Adipocyte (in vitro differentiated cells): Measurements from ENCODE around the gene ZBTB1.

Experiments
- DNase-seq: peaks from one replicate; pipeline ENCODE4 v3.0.0-alpha.2; 2015; ENCODE audit warnings: low read depth
- H3K27me3 ChIP-seq: replicated peaks from 2 replicates; pipeline ENCODE4 v1.7.0; 2013; ENCODE audit warnings: mild to moderate bottlenecking, low read length, moderate library complexity; ENCODE audit not compliant: control insufficient read depth, insufficient read depth
- H3K36me3 ChIP-seq: 2 replicates; pipeline ENCODE4 v1.7.0; 2013; ENCODE audit warnings: low read length, mild to moderate bottlenecking, moderate library complexity; ENCODE audit not compliant: control insufficient read depth, insufficient read depth, severe bottlenecking
- H3K4me1 ChIP-seq: 2 replicates; pipeline ENCODE4 v1.7.0; 2013; ENCODE audit warnings: mild to moderate bottlenecking, low read length, moderate library complexity; ENCODE audit not compliant: control insufficient read depth, insufficient read depth
- H3K4me3 ChIP-seq: 2 replicates; pipeline ENCODE4 v1.7.0; 2013; ENCODE audit warnings: mild to moderate bottlenecking, low read length, moderate library complexity
- H3K9ac ChIP-seq: 2 replicates; pipeline ENCODE4 v1.7.0; 2013; ENCODE audit warnings: mild to moderate bottlenecking, low read length, moderate library complexity
- H3K9me3 ChIP-seq: 2 replicates; pipeline ENCODE4 v1.7.0; 2013; ENCODE audit warnings: mild to moderate bottlenecking, low read length, moderate library complexity; ENCODE audit not compliant: control insufficient read depth

The ZBTB1 gene

DNA sequence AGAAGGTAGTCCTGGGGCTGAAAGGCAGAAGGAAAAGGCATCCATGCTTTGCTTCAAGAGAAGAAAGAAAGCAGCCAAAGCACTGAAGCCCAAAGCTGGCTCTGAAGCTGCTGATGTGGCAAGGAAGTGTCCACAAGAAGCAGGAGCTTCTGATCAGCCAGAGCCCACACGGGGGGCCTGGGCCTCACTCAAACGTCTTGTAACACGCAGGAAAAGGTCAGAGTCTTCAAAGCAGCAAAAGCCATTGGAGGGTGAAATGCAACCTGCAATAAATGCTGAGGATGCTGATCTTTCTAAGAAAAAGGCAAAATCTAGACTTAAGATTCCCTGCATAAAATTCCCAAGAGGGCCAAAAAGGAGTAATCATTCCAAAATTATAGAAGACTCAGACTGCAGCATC is 36.1 kb upstream of the ZBTB1 start:
- no peak for DNase-seq
- no peaks in the 10 kb centered on the region for H3K27me3 ChIP-seq
- no peaks in the 10 kb centered on the region for H3K9me3 ChIP-seq
- peaks cover 25% of the 10 kb centered on the region for H3K4me1 ChIP-seq
- H3K4me3 ChIP-seq, result no peak overlapping the region
- H3K36me3 ChIP-seq, result no peaks in the 10 kb centered on the region
- H3K9ac ChIP-seq, result no peak overlapping the region

- Histone ChIP-seq H3K9me3 (no peaks in the 10 kb centered on the region), H3K27me3 (no peaks in the 10 kb centered on the region), H3K4me1 (peaks cover 8% of the 10 kb centered on the region), H3K9ac (no peak overlapping the region), H3K4me3 (no peak overlapping the region), H3K36me3 (no peaks in the 10 kb centered on the region)
- DNase-seq, result no peak
These were observed 30.5 kb upstream of the ZBTB1 start for GRCh38 chr14:64474041-64474440.

GRCh38 chr14:64474698-64475097 is 29.9 kb upstream of the ZBTB1 start:
- Histone ChIP-seq H3K4me3 (no peak overlapping the region), H3K27me3 (no peaks in the 10 kb centered on the region), H3K9me3 (no peaks in the 10 kb centered on the region), H3K36me3 (no peaks in the 10 kb centered on the region), H3K9ac (no peak overlapping the region), H3K4me1 (peaks cover 8% of the 10 kb centered on the region)
- DNase-seq, result no peak

DNA sequence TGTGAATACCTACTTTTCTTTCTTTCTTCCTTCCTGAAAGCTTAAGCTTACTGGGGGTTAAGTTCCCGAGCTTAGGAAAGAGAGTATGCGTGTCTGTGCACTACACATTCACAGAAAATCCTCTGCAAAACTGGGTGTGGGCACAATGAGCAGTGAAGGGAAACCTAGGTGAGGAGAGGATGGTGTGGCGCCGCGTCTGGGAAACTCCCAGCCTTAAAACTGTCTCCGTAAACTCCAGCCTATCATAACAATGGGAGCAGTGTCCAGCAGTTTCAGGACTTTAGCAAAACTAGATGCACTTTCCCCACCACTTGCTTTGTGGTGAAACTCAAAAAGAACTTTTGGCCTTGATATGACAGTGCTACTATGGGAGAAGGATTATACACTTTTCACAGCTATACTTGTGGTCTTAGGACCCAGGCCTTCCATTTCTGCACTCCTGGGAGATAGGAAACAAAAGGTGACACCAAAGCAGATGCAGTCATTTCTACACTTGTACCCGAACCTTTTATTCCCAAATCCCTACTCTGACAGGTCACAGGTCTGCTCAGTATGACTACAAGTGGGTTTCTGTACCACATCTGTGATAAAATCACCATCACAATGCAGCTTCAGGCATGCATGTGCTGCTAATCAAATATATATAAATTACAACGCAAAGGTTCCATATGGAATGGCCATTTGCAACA is 28.8 kb upstream of the ZBTB1 start:
- Histone ChIP-seq H3K36me3 (no peaks in the 10 kb centered on the region), H3K27me3 (no peaks in the 10 kb centered on the region), H3K4me1 (peaks cover 8% of the 10 kb centered on the region)

GRCh38 chr14:64476438-64476837 is 28.1 kb upstream of the ZBTB1 start:
- Histone ChIP-seq H3K4me1 (peaks cover 8% of the 10 kb centered on the region), H3K4me3 (no peak overlapping the region), H3K9me3 (no peaks in the 10 kb centered on the region), H3K9ac (no peak overlapping the region), H3K27me3 (no peaks in the 10 kb centered on the region), H3K36me3 (no peaks in the 10 kb centered on the region)
- no peak for DNase-seq

More for the DNA sequence above, 28.8 kb upstream of the ZBTB1 start:
- DNase-seq, result no peak
- Histone ChIP-seq H3K9me3 (no peaks in the 10 kb centered on the region), H3K9ac (no peak overlapping the region), H3K4me3 (no peak overlapping the region)

DNA sequence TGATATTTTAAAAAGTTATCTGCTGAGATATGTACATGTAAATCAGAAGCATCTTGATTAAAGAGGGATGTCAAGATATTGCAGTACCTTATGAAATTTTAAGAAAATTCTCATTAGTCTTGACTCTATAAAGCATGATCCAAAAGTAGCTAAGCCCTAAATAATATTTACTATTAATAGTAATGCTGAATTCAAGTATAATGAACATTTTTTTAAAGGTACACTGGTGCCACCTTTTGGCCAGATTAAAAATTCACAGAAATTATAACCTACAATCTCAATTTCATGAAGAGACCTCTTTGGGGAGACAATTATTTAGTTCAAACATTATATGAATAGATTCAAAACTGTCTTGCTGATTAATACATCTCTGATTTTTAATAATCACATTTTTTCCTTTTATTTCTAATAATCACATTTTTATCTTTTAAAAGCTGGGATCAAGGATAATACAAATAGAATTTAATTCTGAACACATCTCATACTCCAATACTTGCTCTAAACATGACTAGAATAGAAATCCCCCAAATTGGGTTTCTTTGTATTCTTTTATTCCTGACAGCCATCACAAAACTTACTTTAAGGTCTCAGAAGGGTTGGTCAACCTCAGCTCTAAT is 25.8 kb upstream of the ZBTB1 start:
- peak; percentile 67 for DNase-seq
- Histone ChIP-seq H3K9ac (no peak overlapping the region), H3K27me3 (no peaks in the 10 kb centered on the region), H3K4me3 (no peak overlapping the region), H3K9me3 (no peaks in the 10 kb centered on the region), H3K36me3 (no peaks in the 10 kb centered on the region), H3K4me1 (peaks cover 8% of the 10 kb centered on the region)

- Histone ChIP-seq H3K9ac (no peak overlapping the region), H3K27me3 (no peaks in the 10 kb centered on the region), H3K4me3 (no peak overlapping the region), H3K36me3 (peaks cover 56% of the 10 kb centered on the region), H3K4me1 (no peaks in the 10 kb centered on the region), H3K9me3 (no peaks in the 10 kb centered on the region)
- no peak for DNase-seq
These were observed 15.9 kb upstream of the ZBTB1 start for GRCh38 chr14:64488590-64489099.

DNA sequence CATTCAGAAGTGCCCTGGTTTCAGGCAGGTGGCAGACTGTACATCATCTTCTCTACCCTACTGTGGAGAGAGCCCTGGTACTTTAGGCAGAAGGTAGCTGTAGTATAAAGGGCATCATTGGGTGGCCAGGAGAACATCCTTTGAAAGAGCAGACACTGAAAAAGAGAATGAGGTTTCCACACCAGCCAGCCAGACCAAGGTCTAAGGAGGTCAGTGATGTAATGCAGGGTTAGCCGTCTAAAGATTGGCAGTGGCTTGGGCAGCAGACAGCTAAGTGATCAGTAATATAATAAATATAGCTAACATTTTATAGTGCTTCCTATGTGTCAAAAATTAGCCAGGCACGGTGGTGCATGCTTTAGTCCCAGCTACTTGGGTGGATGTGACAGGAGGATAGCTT is 12.9 kb upstream of the ZBTB1 start:
- Histone ChIP-seq H3K4me3 (no peak overlapping the region), H3K9me3 (no peaks in the 10 kb centered on the region), H3K36me3 (peaks cover 58% of the 10 kb centered on the region), H3K4me1 (no peaks in the 10 kb centered on the region), H3K27me3 (no peaks in the 10 kb centered on the region), H3K9ac (no peak overlapping the region)
- DNase-seq, result no peak

GRCh38 chr14:64493455-64493854 is 11.1 kb upstream of the ZBTB1 start:
- DNase-seq, result no peak
- Histone ChIP-seq H3K9me3 (no peaks in the 10 kb centered on the region), H3K4me1 (no peaks in the 10 kb centered on the region), H3K27me3 (no peaks in the 10 kb centered on the region), H3K36me3 (peaks cover 45% of the 10 kb centered on the region), H3K9ac (no peak overlapping the region), H3K4me3 (no peak overlapping the region)

- Histone ChIP-seq H3K4me3 (no peak overlapping the region), H3K9me3 (no peaks in the 10 kb centered on the region), H3K9ac (no peak overlapping the region), H3K27me3 (no peaks in the 10 kb centered on the region), H3K4me1 (peaks cover 8% of the 10 kb centered on the region), H3K36me3 (peaks cover 34% of the 10 kb centered on the region)
- DNase-seq, result no peak
These were observed 9.3 kb upstream of the ZBTB1 start for GRCh38 chr14:64495252-64495651.

DNA sequence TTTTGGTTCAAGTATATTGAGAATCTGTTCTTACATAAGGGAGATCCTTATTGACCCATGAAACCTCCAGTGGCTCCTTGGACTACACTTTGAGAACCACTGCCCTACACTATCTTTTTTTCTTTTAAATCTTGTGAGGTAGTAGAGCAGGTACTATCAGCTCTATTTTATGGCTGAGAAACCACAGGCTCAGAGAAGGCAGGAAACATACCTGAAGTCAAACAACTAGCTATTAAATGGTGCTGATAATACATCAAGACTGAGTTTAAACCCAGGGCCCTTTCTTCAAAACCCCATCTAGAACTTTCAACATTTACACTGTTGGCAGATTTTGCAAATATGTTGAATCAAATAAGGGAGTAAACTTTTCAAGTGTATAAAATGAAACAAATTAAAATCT is 7.8 kb upstream of the ZBTB1 start:
- no peak for DNase-seq
- no peak overlapping the region for H3K4me3 ChIP-seq
- H3K4me1 ChIP-seq, result peaks cover 23% of the 10 kb centered on the region
- no peaks in the 10 kb centered on the region for H3K9me3 ChIP-seq
- H3K27me3 ChIP-seq, result no peaks in the 10 kb centered on the region
- H3K36me3 ChIP-seq, result peaks cover 24% of the 10 kb centered on the region
- no peak overlapping the region for H3K9ac ChIP-seq
